Smooth muscle cell (in vitro differentiated cells): ENCODE results near the gene ATAD2B. TPM values are rescaled to one million over a fixed set of nuclear protein-coding genes. Genes with fewer than 3 reads are reported as not detected.

Source experiments
- DNase-seq: peaks from one replicate; lab custom pipeline; 2025; ENCODE audit not compliant: unreplicated experiment; lab: John Stamatoyannopoulos, UW
- H2AFZ ChIP-seq: fragments of 200-600 bp; sonication (generic); 2 replicates; pipeline ENCODE4 v1.6.0; 2016; ENCODE audit warnings: antibody characterized with exemption, low read depth, mild to moderate bottlenecking
- H3F3A ChIP-seq: fragments of 200-600 bp; sonication (generic); 2 replicates; pipeline ENCODE4 v1.6.0; 2017; ENCODE audit warnings: antibody characterized with exemption, low read depth
- H3K27ac ChIP-seq: fragments of 200-600 bp; sonication (generic); 2 replicates; pipeline ENCODE4 v1.5.1; 2016; ENCODE audit warnings: low read depth, mild to moderate bottlenecking
- H3K27me3 ChIP-seq: fragments of 200-600 bp; sonication (generic); 2 replicates; pipeline ENCODE4 v1.6.1; 2016; ENCODE audit warnings: low read depth, mild to moderate bottlenecking
- H3K36me3 ChIP-seq: fragments of 200-600 bp; sonication (generic); 2 replicates; pipeline ENCODE4 v1.5.1; 2016; ENCODE audit warnings: low read depth
- H3K4me1 ChIP-seq: fragments of 200-600 bp; sonication (generic); 2 replicates; pipeline ENCODE4 v1.5.1; 2016; ENCODE audit warnings: low read depth
- H3K4me2 ChIP-seq: fragments of 200-600 bp; sonication (generic); 2 replicates; pipeline ENCODE4 v1.6.0; 2016; ENCODE audit warnings: mild to moderate bottlenecking
- H3K4me3 ChIP-seq: fragments of 200-600 bp; sonication (generic); 2 replicates; pipeline ENCODE4 v1.5.1; 2016; ENCODE audit warnings: mild to moderate bottlenecking
- H3K79me2 ChIP-seq: fragments of 200-600 bp; sonication (generic); 2 replicates; pipeline ENCODE4 v1.6.0; 2016; ENCODE audit warnings: low read depth, mild to moderate bottlenecking
- H3K9ac ChIP-seq: fragments of 200-600 bp; sonication (generic); 2 replicates; pipeline ENCODE4 v1.6.0; 2016; ENCODE audit warnings: low read depth
- H3K9me3 ChIP-seq: fragments of 200-600 bp; sonication (generic); replicated peaks from 2 replicates; pipeline ENCODE4 v1.5.1; 2016; ENCODE audit warnings: low read depth
- H4K20me1 ChIP-seq: fragments of 200-600 bp; sonication (generic); 2 replicates; pipeline ENCODE4 v1.6.0; 2016; ENCODE audit warnings: low read depth
- WGBS: methylation state at CpG from one replicate; pipeline ENCODE4 v1.1.7; 2016; ENCODE audit warnings: low lambda C conversion rate; 5-methylcytosine and 5-hydroxymethylcytosine counted together
- polyA plus RNA-seq: library from polyadenylated mRNA; unstranded; fragments of >200 nt; fragmentation: Nextera tagmentation; extraction: Ambion mirVana; gene quantifications from 2 replicates; pipeline ENCODE4 v1.2.1, GENCODE V29; 2016
- total RNA-seq: library from RNA; depleted of rRNA; stranded (reverse); fragments of >200 nt; gene quantifications from 2 replicates; pipeline ENCODE4 v1.2.3, GENCODE V29; 2014
- TF ChIP-seq, protein P1 (sequence below): fragments of 200-600 bp; sonication (generic); IDR thresholded peaks from 2 replicates; pipeline ENCODE4 v1.5.1; 2017; ENCODE audit warnings: borderline replicate concordance, mild to moderate bottlenecking, antibody characterized with exemption; ENCODE audit not compliant: insufficient read depth, poor library complexity, severe bottlenecking

The ATAD2B gene
- total and polyA plus RNA-seq, 2 experiments from 2014 or later, result 6.2 to 17.5 TPM

DNA sequence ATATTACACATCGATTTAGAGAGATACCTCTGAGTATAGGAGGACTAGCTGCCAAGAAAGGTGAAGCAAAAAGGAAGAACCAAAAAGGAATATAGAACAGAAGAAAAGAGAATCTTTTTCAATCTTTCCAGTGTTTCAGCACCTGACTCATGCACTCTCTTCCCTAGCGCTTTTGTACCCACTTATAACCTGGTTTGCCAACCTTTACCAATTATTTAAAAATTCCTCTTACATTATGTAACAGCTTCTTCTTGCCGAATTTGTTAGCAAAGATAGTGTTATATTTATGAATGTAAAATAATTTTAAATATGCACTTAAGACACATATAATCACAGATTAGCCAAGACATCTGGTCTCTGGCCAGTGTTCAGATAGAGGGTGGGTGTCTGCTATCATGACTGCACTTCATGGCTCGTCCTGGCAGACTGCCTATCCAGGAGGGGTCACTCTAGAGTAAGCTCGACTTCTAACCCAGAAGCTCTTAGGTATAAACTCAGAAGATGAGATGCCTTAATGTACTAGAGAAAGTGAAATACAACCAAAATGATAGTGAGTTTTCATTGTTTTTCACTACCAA is 122.9 kb downstream of the ATAD2B start:
- Histone ChIP-seq H3K4me3 (no peak overlapping the region), H3K79me2 (no peaks in the 10 kb centered on the region), H3K9ac (no peak overlapping the region), H3K4me2 (no peak overlapping the region), H3K27ac (no peak overlapping the region), H3K9me3 (no peaks in the 10 kb centered on the region), H4K20me1 (peaks cover 6% of the 10 kb centered on the region), H2AFZ (no peak overlapping the region), H3K27me3 (no peaks in the 10 kb centered on the region), H3K36me3 (peaks cover 6% of the 10 kb centered on the region), H3F3A (no peaks in the 10 kb centered on the region), H3K4me1 (no peaks in the 10 kb centered on the region)
- TF ChIP-seq, protein P1, sequence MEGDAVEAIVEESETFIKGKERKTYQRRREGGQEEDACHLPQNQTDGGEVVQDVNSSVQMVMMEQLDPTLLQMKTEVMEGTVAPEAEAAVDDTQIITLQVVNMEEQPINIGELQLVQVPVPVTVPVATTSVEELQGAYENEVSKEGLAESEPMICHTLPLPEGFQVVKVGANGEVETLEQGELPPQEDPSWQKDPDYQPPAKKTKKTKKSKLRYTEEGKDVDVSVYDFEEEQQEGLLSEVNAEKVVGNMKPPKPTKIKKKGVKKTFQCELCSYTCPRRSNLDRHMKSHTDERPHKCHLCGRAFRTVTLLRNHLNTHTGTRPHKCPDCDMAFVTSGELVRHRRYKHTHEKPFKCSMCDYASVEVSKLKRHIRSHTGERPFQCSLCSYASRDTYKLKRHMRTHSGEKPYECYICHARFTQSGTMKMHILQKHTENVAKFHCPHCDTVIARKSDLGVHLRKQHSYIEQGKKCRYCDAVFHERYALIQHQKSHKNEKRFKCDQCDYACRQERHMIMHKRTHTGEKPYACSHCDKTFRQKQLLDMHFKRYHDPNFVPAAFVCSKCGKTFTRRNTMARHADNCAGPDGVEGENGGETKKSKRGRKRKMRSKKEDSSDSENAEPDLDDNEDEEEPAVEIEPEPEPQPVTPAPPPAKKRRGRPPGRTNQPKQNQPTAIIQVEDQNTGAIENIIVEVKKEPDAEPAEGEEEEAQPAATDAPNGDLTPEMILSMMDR, result no peak
- WGBS, result 66% methylated on average over 5 of the region's 5 CpGs
- no peak for DNase-seq

DNA sequence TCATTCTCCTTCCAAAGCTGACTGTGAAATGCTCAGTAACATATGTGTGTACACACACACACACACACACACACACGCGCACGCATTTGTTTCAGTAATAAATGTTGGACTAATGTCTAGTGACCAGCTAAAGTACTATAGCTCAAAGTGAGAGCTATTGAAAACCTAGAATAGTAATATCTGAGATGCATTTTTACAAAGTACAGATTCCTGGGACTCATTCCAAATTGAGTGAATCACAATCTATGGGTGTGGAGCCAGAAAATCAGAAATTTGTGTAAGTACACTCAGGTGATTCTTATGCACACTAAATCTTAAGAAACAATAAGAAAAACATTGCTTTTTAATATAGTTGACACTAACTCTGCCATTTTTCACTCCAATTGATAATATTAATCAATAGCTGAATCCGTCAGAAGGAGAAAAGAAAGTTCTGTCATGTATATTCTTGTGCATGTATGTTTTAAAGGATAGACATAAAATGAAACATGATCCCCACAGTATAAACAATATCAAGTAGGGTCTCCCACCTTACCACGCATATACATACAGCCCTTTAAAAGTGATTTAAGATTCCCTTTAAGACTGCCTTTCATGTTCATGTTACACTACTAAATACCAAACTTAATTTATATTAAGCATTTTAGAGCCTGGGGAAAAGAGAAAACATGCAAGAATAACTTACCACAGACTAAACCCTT is 123.5 kb downstream of the ATAD2B start:
- H3K9me3 ChIP-seq, result no peaks in the 10 kb centered on the region
- TF ChIP-seq, protein P1, result no peak
- WGBS, result 98% methylated on average over 5 of the region's 5 CpGs
- DNase-seq, result no peak
- no peaks in the 10 kb centered on the region for H3K4me1 ChIP-seq
- H3K36me3 ChIP-seq, result peaks cover 2% of the 10 kb centered on the region
- no peaks in the 10 kb centered on the region for H3K27me3 ChIP-seq
- no peak overlapping the region for H3K4me3 ChIP-seq
- H4K20me1 ChIP-seq, result peaks cover 6% of the 10 kb centered on the region
- H2AFZ ChIP-seq, result no peak overlapping the region
- H3F3A ChIP-seq, result no peaks in the 10 kb centered on the region
- H3K4me2 ChIP-seq, result no peak overlapping the region
- H3K79me2 ChIP-seq, result no peaks in the 10 kb centered on the region
- no peak overlapping the region for H3K9ac ChIP-seq
- no peak overlapping the region for H3K27ac ChIP-seq

DNA sequence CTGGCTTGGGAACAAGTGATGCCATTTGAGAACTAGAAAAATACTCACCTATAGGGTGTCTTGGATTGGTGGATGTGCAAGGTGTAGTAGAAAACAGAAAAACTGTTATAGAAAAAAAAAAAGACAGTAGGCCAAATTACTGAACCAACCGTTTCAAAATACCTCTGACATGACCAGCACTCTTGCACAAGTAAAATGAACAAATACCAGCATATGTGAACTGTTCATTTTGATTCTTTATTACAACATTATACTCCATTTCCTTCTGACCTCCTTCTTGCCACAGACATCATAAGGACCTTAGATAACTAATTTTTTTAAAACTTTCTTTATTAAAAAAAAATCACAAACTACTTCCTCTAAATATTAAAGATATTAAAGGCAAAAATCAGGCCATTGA is 125.5 kb downstream of the ATAD2B start:
- TF ChIP-seq, protein P1, result no peak
- Histone ChIP-seq H3F3A (no peaks in the 10 kb centered on the region), H3K79me2 (no peaks in the 10 kb centered on the region), H3K36me3 (peaks cover 3% of the 10 kb centered on the region), H3K9ac (no peak overlapping the region), H2AFZ (no peak overlapping the region), H3K4me1 (no peaks in the 10 kb centered on the region), H3K27ac (no peak overlapping the region), H3K4me2 (no peak overlapping the region), H4K20me1 (peaks cover 6% of the 10 kb centered on the region), H3K27me3 (no peaks in the 10 kb centered on the region), H3K4me3 (no peak overlapping the region), H3K9me3 (no peaks in the 10 kb centered on the region)
- 75% methylated on average over 1 of the region's 1 CpG for WGBS
- no peak for DNase-seq

DNA sequence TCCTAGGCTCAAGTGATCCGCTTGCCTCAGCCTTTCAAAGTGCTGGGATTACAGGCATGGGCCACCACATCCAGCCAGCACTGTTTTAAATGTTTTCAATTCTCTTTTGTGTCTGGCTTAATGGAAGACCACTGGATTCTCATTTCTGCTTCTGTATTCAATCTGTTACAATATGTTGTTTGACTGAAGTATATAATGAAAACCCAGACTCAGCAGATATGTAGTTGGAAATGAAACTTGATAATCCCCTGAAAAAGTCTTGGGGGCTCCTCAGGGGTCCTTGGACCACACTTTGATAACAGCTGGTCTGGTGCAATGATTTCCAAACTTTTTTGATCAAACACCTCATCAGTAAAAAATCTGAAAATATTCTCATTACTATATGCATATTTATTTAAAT is 132.7 kb downstream of the ATAD2B start:
- H3K79me2 ChIP-seq, result no peaks in the 10 kb centered on the region
- peaks cover 5% of the 10 kb centered on the region for H3K4me1 ChIP-seq
- H3K4me3 ChIP-seq, result no peak overlapping the region
- H3K9me3 ChIP-seq, result no peaks in the 10 kb centered on the region
- no peak for DNase-seq
- no peaks in the 10 kb centered on the region for H3F3A ChIP-seq
- TF ChIP-seq, protein P1, result no peak
- no peak overlapping the region for H3K4me2 ChIP-seq
- WGBS, result 87% methylated on average over 1 of the region's 1 CpG
- H2AFZ ChIP-seq, result no peak overlapping the region
- no peaks in the 10 kb centered on the region for H3K27me3 ChIP-seq
- H3K27ac ChIP-seq, result no peak overlapping the region
- H3K9ac ChIP-seq, result no peak overlapping the region
- H3K36me3 ChIP-seq, result peaks cover 3% of the 10 kb centered on the region
- no peaks in the 10 kb centered on the region for H4K20me1 ChIP-seq
